Kasumi-1 (cell line): ENCODE measurements around the gene SPOCK1.

Source experiments
- DNase-seq, 2 experiments: peaks; one replicate each; lab custom pipeline; 2025; lab: John Stamatoyannopoulos, UW

SPOCK1 gene

GRCh38 chr5:137441476-137441875, 57.6 kb downstream of the SPOCK1 start:
- DNase-seq: no peak

GRCh38 chr5:137440795-137441194, 58.3 kb downstream of the SPOCK1 start:
- no peak for DNase-seq

DNA sequence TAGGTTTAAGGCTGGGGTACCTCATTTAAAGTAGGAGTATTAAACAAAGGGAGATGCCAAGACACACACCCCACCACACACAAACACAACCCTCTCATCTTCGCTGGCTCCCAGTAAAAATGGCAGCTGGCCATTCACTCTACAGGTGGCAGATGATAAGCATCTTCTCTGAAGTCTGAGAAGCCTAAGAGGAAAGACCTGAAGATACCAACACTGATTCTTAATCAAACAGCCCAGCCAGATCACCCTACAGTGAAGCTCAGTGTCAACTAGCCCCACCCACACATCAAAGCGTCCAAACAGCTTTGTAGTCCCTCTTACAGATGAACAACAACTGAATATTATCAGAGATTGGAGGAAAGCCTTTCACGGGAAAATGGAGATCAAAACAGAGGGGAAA, 59.5 kb downstream of the SPOCK1 start:
- no peak for DNase-seq

- no peak for DNase-seq
These were observed 60.2 kb downstream of the SPOCK1 start for GRCh38 chr5:137438932-137439331.

GRCh38 chr5:137437774-137438173, 61.4 kb downstream of the SPOCK1 start:
- no peak for DNase-seq

DNA sequence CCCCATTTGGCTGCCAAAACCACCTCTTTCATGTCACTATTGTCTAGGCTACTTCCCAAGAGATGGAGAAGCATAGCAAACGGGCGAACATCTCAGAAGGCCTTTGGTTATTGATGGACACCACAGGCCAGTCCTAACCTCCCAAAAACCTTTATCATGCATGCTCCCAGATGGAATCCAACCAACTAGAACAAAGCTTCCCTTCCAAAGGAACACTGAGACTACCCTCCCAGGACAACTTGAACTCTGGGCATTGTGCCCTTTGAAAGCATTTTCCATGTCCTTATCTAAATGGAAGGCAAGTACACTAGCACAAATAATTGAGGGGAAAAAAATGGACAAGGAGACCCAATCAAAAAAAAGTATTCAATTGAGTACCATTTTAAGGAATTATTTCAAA, 65.6 kb downstream of the SPOCK1 start:
- no peak for DNase-seq

DNA sequence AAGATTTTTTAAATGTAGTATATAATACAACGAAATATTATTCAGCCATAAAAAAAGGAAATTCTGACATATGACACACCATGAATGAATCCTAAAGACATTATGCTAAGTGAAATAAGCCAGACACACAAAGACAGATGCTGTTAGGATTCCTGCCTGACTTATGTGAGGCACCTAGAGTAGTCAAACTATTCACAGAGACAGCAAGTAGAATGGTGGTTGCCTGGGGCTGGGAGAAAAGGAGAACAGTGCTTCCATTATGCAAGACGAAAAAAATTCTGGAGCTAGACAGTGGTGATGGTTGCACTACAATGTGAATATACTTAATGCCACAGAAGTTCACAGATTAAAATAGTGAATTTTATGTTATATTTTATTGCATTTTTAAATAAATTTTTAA, 66.8 kb downstream of the SPOCK1 start:
- DNase-seq: no peak

GRCh38 chr5:137431051-137431450, 68.1 kb downstream of the SPOCK1 start:
- no peak for DNase-seq

GRCh38 chr5:137415231-137415681, 83.9 kb downstream of the SPOCK1 start:
- no peak for DNase-seq

DNA sequence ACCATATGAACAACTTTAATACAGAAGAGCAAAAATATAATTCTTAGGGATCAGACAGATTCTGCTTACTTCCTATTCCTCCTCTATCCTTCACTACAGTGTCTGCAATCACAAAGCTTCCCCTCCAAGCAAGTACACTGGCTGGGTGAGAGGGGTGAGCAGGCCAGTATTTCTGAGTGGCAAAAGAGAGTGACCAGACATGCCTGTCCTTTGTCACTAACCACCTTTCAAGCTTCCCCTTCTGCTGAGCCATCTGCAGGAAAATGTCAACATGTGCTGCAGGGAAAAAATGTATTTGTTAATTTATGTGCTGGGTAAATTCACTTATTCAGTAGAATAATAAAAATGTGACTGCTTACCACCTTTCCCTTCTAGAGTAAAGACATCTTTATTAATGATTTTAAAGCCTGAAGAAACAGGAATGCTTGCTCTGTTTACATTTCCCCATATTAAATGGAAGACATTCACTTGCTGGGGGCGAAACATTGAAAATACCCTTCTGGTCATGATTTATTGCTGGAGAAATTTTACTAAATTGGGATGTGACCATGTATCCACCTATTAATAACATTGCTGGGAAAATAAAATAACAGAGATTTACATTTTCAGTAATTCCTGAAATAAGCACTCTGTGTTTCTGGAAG, 84.9 kb downstream of the SPOCK1 start:
- DNase-seq: no peak

DNA sequence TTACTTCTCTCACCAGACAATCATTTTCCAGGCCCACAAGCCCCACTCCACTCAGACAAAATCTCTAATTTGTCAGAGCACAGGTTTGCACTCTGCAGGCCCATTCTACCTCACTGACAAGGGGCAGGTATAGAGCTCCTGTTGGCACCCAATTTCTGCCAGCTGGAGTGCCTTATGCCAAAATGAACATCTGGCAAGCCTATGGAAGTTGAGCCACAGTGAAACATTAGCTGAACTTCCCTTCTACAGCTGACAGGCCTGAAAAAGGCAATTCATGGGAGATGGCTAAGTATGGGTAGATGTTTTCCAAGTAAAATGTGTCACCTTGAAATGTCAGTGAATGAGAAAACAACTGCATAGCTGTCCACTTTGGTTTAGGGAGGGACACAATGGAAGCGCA, 87.0 kb downstream of the SPOCK1 start:
- DNase-seq: no peak

DNA sequence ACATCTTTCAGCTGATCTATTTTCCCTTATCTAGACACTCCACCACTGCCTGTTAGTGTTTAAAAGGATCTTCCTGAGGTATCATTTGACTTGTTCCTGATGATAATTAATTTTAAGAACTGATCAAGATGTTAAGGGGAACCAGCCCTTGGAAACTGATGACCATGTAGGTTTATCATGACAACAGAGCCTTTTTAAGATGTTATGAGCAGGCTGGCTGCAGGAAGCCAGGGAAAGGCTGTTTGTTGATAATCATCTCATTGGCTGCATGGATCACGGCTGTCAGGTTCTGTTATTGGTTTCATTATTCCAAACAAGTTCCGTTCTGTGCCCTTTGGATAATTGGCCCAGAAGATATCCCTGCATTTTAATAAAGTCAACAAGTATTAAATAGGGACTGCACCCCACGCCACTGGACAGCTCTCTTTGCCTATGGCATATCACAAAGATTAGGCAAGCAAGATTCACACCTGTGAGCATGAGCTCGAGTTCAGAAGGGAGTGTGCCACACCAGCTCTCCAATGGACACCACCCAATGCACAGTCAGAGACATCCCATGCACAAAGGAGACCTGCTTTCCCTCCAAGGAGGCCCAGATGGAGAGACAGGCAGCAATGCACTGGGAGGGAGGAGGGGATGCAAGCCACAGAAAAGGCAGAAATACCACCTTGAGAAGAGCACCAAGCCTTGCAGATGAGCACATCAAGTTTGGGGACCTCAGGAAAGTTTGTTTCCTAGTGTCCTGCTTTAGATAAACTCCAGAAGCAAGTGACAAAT, 88.7 kb downstream of the SPOCK1 start:
- no peak for DNase-seq

GRCh38 chr5:137409736-137410135, 89.4 kb downstream of the SPOCK1 start:
- DNase-seq: no peak

- no peak for DNase-seq
These were observed 92.0 kb downstream of the SPOCK1 start for GRCh38 chr5:137407090-137407489.

- no peak for DNase-seq
These were observed 93.7 kb downstream of the SPOCK1 start for GRCh38 chr5:137405393-137405792.

DNA sequence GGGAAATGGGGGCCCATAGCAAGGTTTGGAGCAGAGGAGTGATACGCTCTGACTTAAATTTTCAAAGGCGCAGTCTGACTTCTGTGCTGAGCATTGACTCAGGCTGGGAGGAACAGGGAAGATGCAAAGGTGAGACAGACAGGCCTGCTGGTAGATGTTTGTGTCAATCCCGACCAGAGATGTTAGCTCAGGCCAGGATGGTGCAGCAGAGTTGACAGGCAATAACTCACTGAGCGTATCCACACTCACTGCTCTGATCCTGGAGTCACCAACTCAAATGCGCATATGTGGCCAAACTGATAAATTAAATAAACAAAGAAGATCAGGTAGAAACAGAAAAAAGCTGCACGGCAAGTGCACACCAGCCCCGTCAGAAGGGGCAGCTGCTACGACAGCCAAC, 95.3 kb downstream of the SPOCK1 start:
- no peak for DNase-seq

DNA sequence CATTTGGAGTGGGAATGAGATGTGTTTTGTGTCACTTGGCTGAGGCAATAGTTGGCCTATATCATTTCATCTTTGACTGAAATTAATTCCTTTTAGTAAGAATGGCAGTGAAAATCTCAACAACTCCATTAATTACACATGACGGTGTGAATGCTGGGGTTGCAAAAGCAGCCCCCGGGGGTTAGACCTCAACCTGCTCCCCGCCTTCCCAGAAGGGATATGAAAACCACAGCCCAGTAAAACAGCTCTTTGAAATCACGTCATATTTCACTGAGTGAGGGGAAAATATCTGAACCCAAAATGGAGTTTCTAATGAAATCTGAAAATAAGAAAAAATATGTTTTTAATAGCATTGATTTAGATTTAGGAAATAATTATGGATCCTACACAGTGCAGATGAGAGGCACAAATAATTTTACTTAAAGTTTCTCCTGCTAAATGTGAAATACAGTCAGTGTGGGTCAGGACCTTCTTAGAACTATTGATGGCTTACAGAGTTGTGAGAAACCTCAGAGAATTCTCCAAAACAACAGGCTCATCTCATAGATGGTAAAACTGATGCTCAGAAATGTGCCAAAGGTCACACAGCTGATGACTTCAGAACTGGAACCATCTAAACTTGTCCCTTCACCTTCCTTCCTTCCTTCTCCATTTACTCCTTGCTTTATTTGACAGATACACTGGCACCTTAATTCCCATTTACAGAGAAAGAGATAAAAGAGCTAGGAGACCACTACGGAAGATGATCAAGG, 96.5 kb downstream of the SPOCK1 start:
- no peak for DNase-seq

- no peak for DNase-seq
These were observed 97.2 kb downstream of the SPOCK1 start for GRCh38 chr5:137401946-137402345.

DNA sequence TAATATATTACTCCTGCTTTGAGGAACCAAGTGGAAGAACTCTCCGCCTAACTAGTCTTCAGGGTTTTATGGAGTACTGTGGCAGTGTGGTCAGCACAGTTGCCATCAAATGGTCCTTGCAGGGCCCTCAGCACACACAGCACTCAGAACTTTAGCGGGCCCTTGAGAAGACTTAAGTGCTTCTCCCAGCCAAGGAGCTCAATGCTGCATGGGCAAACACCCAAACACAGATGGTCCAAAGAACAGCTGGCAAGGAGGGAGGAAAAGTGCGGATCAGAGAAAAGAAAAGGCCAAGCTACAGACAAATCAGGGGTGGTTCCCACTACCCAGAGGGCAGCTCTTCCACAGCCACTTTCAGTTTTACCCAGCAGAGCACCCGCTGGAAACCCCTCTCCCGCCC, 98.6 kb downstream of the SPOCK1 start:
- no peak for DNase-seq

DNA sequence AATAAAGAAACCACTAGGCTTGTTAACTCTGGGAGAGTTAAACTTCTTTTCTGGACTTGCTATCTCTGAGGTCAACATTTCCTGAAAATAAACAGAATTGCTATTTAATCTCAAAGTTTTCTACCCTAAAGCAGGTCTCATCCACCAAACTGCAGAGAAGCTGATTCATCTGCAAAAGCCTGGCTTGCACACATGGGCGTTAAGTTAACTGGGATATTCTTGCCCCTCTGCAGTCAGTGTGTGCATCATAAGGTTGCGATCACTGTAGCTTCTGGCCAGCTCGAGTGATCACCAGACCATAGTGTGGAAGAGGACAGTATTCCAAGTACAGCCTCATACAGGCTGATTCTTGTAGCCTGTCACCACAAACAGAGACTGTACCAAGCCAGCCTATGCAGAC, 99.2 kb downstream of the SPOCK1 start:
- no peak for DNase-seq

- DNase-seq: no peak
These were observed 100.4 kb downstream of the SPOCK1 start for GRCh38 chr5:137398751-137399150.

DNA sequence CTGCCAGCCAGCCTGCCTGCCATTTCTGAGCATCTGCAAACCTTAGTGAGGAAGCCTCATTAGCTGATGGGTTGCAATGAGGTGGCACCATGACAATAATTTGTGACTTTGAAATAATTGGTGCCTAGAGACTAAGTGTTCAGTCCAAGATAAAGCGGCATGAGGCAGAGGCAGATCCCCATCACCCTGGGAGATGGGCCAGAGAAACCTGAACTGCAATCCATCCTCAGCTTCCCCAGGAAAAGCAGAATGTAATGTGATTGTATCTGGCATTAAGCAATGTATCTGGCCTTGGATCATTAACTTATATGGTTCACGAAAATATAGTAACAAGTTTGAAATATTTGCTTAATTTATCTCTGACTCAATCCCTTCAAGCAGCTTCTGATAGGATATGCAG, 101.0 kb downstream of the SPOCK1 start:
- DNase-seq: no peak
